ENCODE data around the gene AKAP17A. TPM values are rescaled to one million over a fixed set of nuclear protein-coding genes. Genes with fewer than 3 reads are reported as not detected.

AKAP17A gene
- polyA plus RNA-seq (48.7 and 59.2 TPM in 2 replicates), polyA minus RNA-seq (33.1 and 33.8 TPM in 2 replicates)

GRCh38 chrX:1591102-1591862 lies at the start of gene AKAP17A:
Gene AKAP17A (plus strand): TSS chrX:1591604. CDS start chrX:1593463, 1,859 bp downstream.
- Histone ChIP-seq H3K36me3 (ENCODE audit: insufficient read depth, low read length) (peaks cover 5% of the 10 kb centered on the region), H3F3A (ENCODE audit: insufficient read depth, low read length, poor library complexity, severe bottlenecking) (no peaks in the 10 kb centered on the region), H3K4me2 (ENCODE audit: low read length) (peak within 1 kb of the TSS; percentile 82), H4K20me1 (ENCODE audit: insufficient read depth) (peaks cover 3% of the 10 kb centered on the region), H3K9me3 (ENCODE audit: low read length) (no peaks in the 10 kb centered on the region), H3K4me3 (ENCODE audit: low read length) (peak within 1 kb of the TSS; percentile 88), H3K9me2 (ENCODE audit: insufficient read depth, low read length) (no peaks in the 10 kb centered on the region), H2AFZ (ENCODE audit: low read depth, low read length) (peak within 1 kb of the TSS; percentile 56), H3K27ac (ENCODE audit: low read length) (peak within 1 kb of the TSS; percentile 49), H3K27me3 (ENCODE audit: insufficient read depth, low read depth, low read length) (no peaks in the 10 kb centered on the region), H3K79me2 (replicated peaks; ENCODE audit: insufficient read depth, low read length) (peaks cover 27% of the 10 kb centered on the region), H3K9ac (ENCODE audit: low read length) (peak within 1 kb of the TSS; percentile 89)
- TF ChIP-seq EZH2 (IDR thresholded peaks at IDR 0.05; ENCODE audit: borderline replicate concordance, insufficient read depth, low read length, poor library complexity, severe bottlenecking), result no peak
- peak; percentile 71 for TF ChIP-seq EP300 (conservative IDR thresholded peaks at IDR 0.05; ENCODE audit: poor library complexity, severe bottlenecking)
- peak; percentile 77 for TF ChIP-seq MXI1 (conservative IDR thresholded peaks at IDR 0.05; ENCODE audit: poor library complexity, severe bottlenecking)
- TF ChIP-seq RAD21 (conservative IDR thresholded peaks at IDR 0.05), result peak; percentile 61
- TF ChIP-seq SMC3 (conservative IDR thresholded peaks at IDR 0.05; ENCODE audit: poor library complexity), result peak; percentile 58
- TF ChIP-seq CTCF (IDR thresholded peaks at IDR 0.05; ENCODE audit: poor library complexity, severe bottlenecking), result peak; percentile 48
- peak; percentile 91 for TF ChIP-seq POLR2AphosphoS5 (IDR thresholded peaks at IDR 0.05)
- no peak for TF ChIP-seq REST (IDR thresholded peaks at IDR 0.05; ENCODE audit: borderline replicate concordance)

- no peak overlapping the region for H2AFZ ChIP-seq (ENCODE audit: low read depth, low read length)
- TF ChIP-seq TAF1 (IDR thresholded peaks at IDR 0.05; ENCODE audit: low read depth), result no peak
- TF ChIP-seq SMC3 (conservative IDR thresholded peaks at IDR 0.05; ENCODE audit: poor library complexity), result no peak
- TF ChIP-seq POLR2AphosphoS5 (IDR thresholded peaks at IDR 0.05), result no peak
- no peak for TF ChIP-seq EZH2 (IDR thresholded peaks at IDR 0.05; ENCODE audit: borderline replicate concordance, insufficient read depth, low read length, poor library complexity, severe bottlenecking)
- no peak for TF ChIP-seq REST (IDR thresholded peaks at IDR 0.05; ENCODE audit: borderline replicate concordance)
- no peak for TF ChIP-seq CTCF (IDR thresholded peaks at IDR 0.05; ENCODE audit: poor library complexity, severe bottlenecking)
- TF ChIP-seq RAD21 (conservative IDR thresholded peaks at IDR 0.05), result no peak
- TF ChIP-seq MXI1 (conservative IDR thresholded peaks at IDR 0.05; ENCODE audit: poor library complexity, severe bottlenecking), result no peak
- H3K9me2 ChIP-seq (ENCODE audit: insufficient read depth, low read length), result no peaks in the 10 kb centered on the region
Observed at GRCh38 chrX:1542994-1543725, 48.2 kb upstream of the AKAP17A start.

More at GRCh38 chrX:1542994-1543725, 48.2 kb upstream of the AKAP17A start:
- H3K27me3 ChIP-seq (ENCODE audit: insufficient read depth, low read depth, low read length), result no peaks in the 10 kb centered on the region
- no peaks in the 10 kb centered on the region for H3K9me3 ChIP-seq (ENCODE audit: low read length)
- no peak overlapping the region for H3K9ac ChIP-seq (ENCODE audit: low read length)
- H3K4me2 ChIP-seq (ENCODE audit: low read length), result no peak overlapping the region
- no peaks in the 10 kb centered on the region for H3F3A ChIP-seq (ENCODE audit: insufficient read depth, low read length, poor library complexity, severe bottlenecking)
- H3K27ac ChIP-seq (ENCODE audit: low read length), result no peak overlapping the region
- H3K4me3 ChIP-seq (ENCODE audit: low read length), result no peak overlapping the region
- H3K79me2 ChIP-seq (replicated peaks; ENCODE audit: insufficient read depth, low read length), result no peaks in the 10 kb centered on the region
- no peaks in the 10 kb centered on the region for H3K36me3 ChIP-seq (ENCODE audit: insufficient read depth, low read length)
- H4K20me1 ChIP-seq (ENCODE audit: insufficient read depth), result no peaks in the 10 kb centered on the region

Measured in neural cell (in vitro differentiated cells).